WTC11 (cell line): Measurements from ENCODE around the gene FDPS. TPM values are rescaled to one million over a fixed set of nuclear protein-coding genes. Genes with fewer than 3 reads are reported as not detected.

Experiments used
- ATAC-seq: fragments of 200-7000 bp; cut with Tn5 transposase; 2 replicates; pipeline ENCODE4 v1.10.0; 2021; ENCODE audit warnings: mild to moderate bottlenecking, moderate library complexity
- Bru-seq: library from RNA; stranded (reverse); fragments of 400-500 nt; gene quantifications from one replicate; lab custom pipeline; 2021; lab: Mats Ljungman, UMichigan
- CTCF ChIA-PET: fragments of 300-600 bp; sonication (Branson Sonifier 250); formaldehyde crosslinking; loops from one replicate; lab custom pipeline; 2021; ENCODE audit warnings: antibody characterized with exemption; lab: Charles Lee
- POLR2A ChIA-PET: fragments of 350-600 bp; sonication (Branson Sonifier 250); formaldehyde crosslinking; loops from one replicate; lab custom pipeline; 2021; ENCODE audit warnings: antibody characterized with exemption; lab: Charles Lee
- DNase-seq: peaks from one replicate; pipeline ENCODE4 v3.0.0; 2021; ENCODE audit warnings: low spot score
- H3K27ac Mint-ChIP-seq: 2 replicates; pipeline ENCODE4 v1.8.0; 2021; ENCODE audit warnings: mixed read lengths
- H3K27me3 Mint-ChIP-seq: 2 replicates; pipeline ENCODE4 v1.8.0; 2021; ENCODE audit warnings: low read depth, mild to moderate bottlenecking, moderate library complexity, mixed read lengths
- H3K36me3 Mint-ChIP-seq: 2 replicates; pipeline ENCODE4 v1.8.0; 2021; ENCODE audit warnings: mixed read lengths
- H3K4me1 Mint-ChIP-seq: 2 replicates; pipeline ENCODE4 v1.8.0; 2022; ENCODE audit warnings: mixed read lengths
- H3K4me3 Mint-ChIP-seq: 2 replicates; pipeline ENCODE4 v1.8.0; 2021; ENCODE audit warnings: mild to moderate bottlenecking, moderate library complexity, mixed read lengths
- H3K9me3 Mint-ChIP-seq: 2 replicates; pipeline ENCODE4 v1.8.0; 2021; ENCODE audit warnings: mixed read lengths
- ATF6 ChIP-seq: sonication (generic); formaldehyde crosslinking; IDR thresholded peaks from 2 replicates; pipeline ENCODE4 v1.8.1; 2023; ENCODE audit warnings: mild to moderate bottlenecking, missing genetic modification reagents
- CREM ChIP-seq: sonication (generic); formaldehyde crosslinking; IDR thresholded peaks from 2 replicates; pipeline ENCODE4 v1.8.1; 2022; ENCODE audit warnings: mild to moderate bottlenecking, missing genetic modification reagents, moderate library complexity
- E2F1 ChIP-seq: sonication (generic); formaldehyde crosslinking; IDR thresholded peaks from 2 replicates; pipeline ENCODE4 v1.8.0; 2022; ENCODE audit warnings: mild to moderate bottlenecking, missing genetic modification reagents
- EMX1 ChIP-seq: fragments of 250-450 bp; sonication (Bioruptor Pico); IDR thresholded peaks from 2 replicates; pipeline ENCODE4 v1.8.0; 2021; ENCODE audit warnings: mild to moderate bottlenecking
- ETV6 ChIP-seq: sonication (generic); formaldehyde crosslinking; IDR thresholded peaks from 2 replicates; pipeline ENCODE4 v1.8.1; 2022; ENCODE audit warnings: mild to moderate bottlenecking, missing genetic modification reagents
- FOXK1 ChIP-seq: sonication (generic); formaldehyde crosslinking; IDR thresholded peaks from 2 replicates; pipeline ENCODE4 v1.8.0; 2022; ENCODE audit warnings: mild to moderate bottlenecking, moderate library complexity, missing genetic modification reagents
- GRHL2 ChIP-seq: fragments of 250-450 bp; sonication (Bioruptor Pico); IDR thresholded peaks from 2 replicates; pipeline ENCODE4 v1.8.0; 2022; ENCODE audit warnings: mild to moderate bottlenecking, moderate library complexity; ENCODE audit not compliant: insufficient replicate concordance, severe bottlenecking
- HMGA2 ChIP-seq: fragments of 250-450 bp; sonication (Bioruptor Pico); IDR thresholded peaks from 2 replicates; pipeline ENCODE4 v1.4.0; 2021; ENCODE audit warnings: mild to moderate bottlenecking, moderate library complexity
- IRF2 ChIP-seq: sonication (generic); formaldehyde crosslinking; IDR thresholded peaks from 2 replicates; pipeline ENCODE4 v1.8.0; 2022; ENCODE audit warnings: low read depth, missing genetic modification reagents, borderline replicate concordance
- KAT7 ChIP-seq: sonication (generic); formaldehyde crosslinking; IDR thresholded peaks from 2 replicates; pipeline ENCODE4 v1.8.1; 2023; ENCODE audit warnings: missing genetic modification reagents, mild to moderate bottlenecking, borderline replicate concordance
- MAX ChIP-seq: sonication (generic); formaldehyde crosslinking; IDR thresholded peaks from 2 replicates; pipeline ENCODE4 v1.8.0; 2022; ENCODE audit warnings: mild to moderate bottlenecking, missing genetic modification reagents
- MYBL2 ChIP-seq: sonication (generic); formaldehyde crosslinking; IDR thresholded peaks from 2 replicates; pipeline ENCODE4 v1.8.1; 2023; ENCODE audit warnings: mild to moderate bottlenecking, moderate library complexity, missing genetic modification reagents
- NFATC4 ChIP-seq: fragments of 250-450 bp; sonication (Bioruptor Pico); IDR thresholded peaks from 2 replicates; pipeline ENCODE4 v1.9.0; 2021; ENCODE audit warnings: mild to moderate bottlenecking
- PRRX2 ChIP-seq: fragments of 250-450 bp; sonication (Bioruptor Pico); IDR thresholded peaks from 2 replicates; pipeline ENCODE4 v1.8.0; 2021; ENCODE audit warnings: mild to moderate bottlenecking
- TCF7 ChIP-seq: sonication (generic); formaldehyde crosslinking; IDR thresholded peaks from 2 replicates; pipeline ENCODE4 v1.8.0; 2022; ENCODE audit warnings: mild to moderate bottlenecking, low read depth, missing genetic modification reagents, moderate library complexity
- TEAD1 ChIP-seq: sonication (generic); formaldehyde crosslinking; IDR thresholded peaks from 2 replicates; pipeline ENCODE4 v1.8.0; 2022; ENCODE audit warnings: mild to moderate bottlenecking, missing genetic modification reagents
- USF1 ChIP-seq: sonication (generic); formaldehyde crosslinking; IDR thresholded peaks from 2 replicates; pipeline ENCODE4 v1.8.0; 2022; ENCODE audit warnings: mild to moderate bottlenecking, missing genetic modification reagents
- ZNF281 ChIP-seq: sonication (generic); formaldehyde crosslinking; IDR thresholded peaks from 2 replicates; pipeline ENCODE4 v1.8.0; 2023; ENCODE audit warnings: mild to moderate bottlenecking, missing genetic modification reagents
- ZNF423 ChIP-seq: fragments of 250-450 bp; sonication (Bioruptor Pico); IDR thresholded peaks from 2 replicates; pipeline ENCODE4 v2.1.2; 2022; ENCODE audit warnings: mild to moderate bottlenecking, moderate library complexity
- ZNF532 ChIP-seq: fragments of 250-450 bp; sonication (Bioruptor Pico); IDR thresholded peaks from 2 replicates; pipeline ENCODE4 v1.9.0; 2021; ENCODE audit warnings: mild to moderate bottlenecking, borderline replicate concordance
- long read RNA-seq, 3 experiments: library from RNA in 1 of 3; library from capped mRNA in 1 of 3; library from polyadenylated mRNA in 1 of 3; unstranded in 2 of 3; stranded (forward) in 1 of 3; transcript quantifications; one replicate each; pipeline ENCODE4 v2.0.0, GENCODE V29; 2021
- total RNA-seq: library from RNA; stranded (reverse); gene quantifications from 3 replicates; pipeline ENCODE4 v1.2.3, GENCODE V29; 2021

Gene FDPS
- 342 to 366 TPM (median 354 TPM) in 3 replicates for total RNA-seq
- Bru-seq, nascent RNA: percentile 94 among the genes with signal in this experiment
- long read RNA-seq, experiment 1, transcript FDPS-203 (10 exons, 1,256 nt): major isoform, 210 of 630 reads
- long read RNA-seq, experiment 1, transcript FDPS-206 (10 exons, 1,178 nt): minor isoform, 170 of 630 reads
- long read RNA-seq, experiment 1, transcript FDPS-202 (11 exons, 1,431 nt): minor isoform, 33 of 630 reads
- long read RNA-seq, experiment 1, transcript FDPS-221 (10 exons, 1,198 nt): minor isoform, 34 of 630 reads
- long read RNA-seq, experiment 1, partial matches to known transcripts: 46 of 630 reads
- long read RNA-seq, experiment 1, other reads (novel, unspliced or antisense): 113 of 630 reads
- long read RNA-seq, experiment 2, transcript FDPS-203 (10 exons, 1,256 nt): major isoform, 48 of 392 reads
- long read RNA-seq, experiment 2, transcript FDPS-206 (10 exons, 1,178 nt): minor isoform, 34 of 392 reads
- long read RNA-seq, experiment 2, transcript FDPS-201 (11 exons, 1,478 nt): minor isoform, 6 of 392 reads
- long read RNA-seq, experiment 2, transcript FDPS-221 (10 exons, 1,198 nt): minor isoform, 21 of 392 reads
- long read RNA-seq, experiment 2, partial matches to known transcripts: 189 of 392 reads
- long read RNA-seq, experiment 2, other reads (novel, unspliced or antisense): 83 of 392 reads
- long read RNA-seq, experiment 3, transcript FDPS-221 (10 exons, 1,198 nt): minor isoform, 96 of 1,520 reads
- long read RNA-seq, experiment 3, transcript FDPS-202 (11 exons, 1,431 nt): minor isoform, 27 of 1,520 reads
- long read RNA-seq, experiment 3, transcript FDPS-203 (10 exons, 1,256 nt): major isoform, 502 of 1,520 reads
- long read RNA-seq, experiment 3, transcript FDPS-206 (10 exons, 1,178 nt): minor isoform, 395 of 1,520 reads
- long read RNA-seq, experiment 3, partial matches to known transcripts: 96 of 1,520 reads
- long read RNA-seq, experiment 3, other reads (novel, unspliced or antisense): 365 of 1,520 reads

- ChIA-PET POLR2A (interaction anchor here (0.5 to 1.3 kb wide), 7 partner anchors 13 to 113 kb away, joined by 3 to 6 read pairs (median 3); partner anchors contain the start of genes CLK2 and SCAMP3), CTCF (interaction anchor here (0.6 to 3.8 kb wide), 8 partner anchors 12 to 136 kb away, joined by 3 to 49 read pairs (median 8); partner anchors contain the start of genes HCN3, KRTCAP2 and RUSC1)
- peaks cover 22% of the 10 kb centered on the region for H3K4me1 Mint-ChIP-seq
- peaks cover 35% of the 10 kb centered on the region for H3K36me3 Mint-ChIP-seq
- peak; percentile 97 for ATAC-seq
- H3K27ac Mint-ChIP-seq: peak within 1 kb of the TSS; percentile 99
- no peaks in the 10 kb centered on the region for H3K9me3 Mint-ChIP-seq
- H3K4me3 Mint-ChIP-seq: peak within 1 kb of the TSS; percentile 97
- no peaks in the 10 kb centered on the region for H3K27me3 Mint-ChIP-seq
- peak; percentile 97 for DNase-seq
- TF ChIP-seq IRF2 (CRISPR knock-in tag) (no peak), ETV6 (CRISPR knock-in tag) (no peak), ZNF532 (CRISPR knock-in tag) (no peak), FOXK1 (CRISPR knock-in tag) (peak; percentile 85), EMX1 (CRISPR knock-in tag) (no peak), KAT7 (no peak), PRRX2 (no peak), CREM (CRISPR knock-in tag) (peak; percentile 93), ZNF423 (CRISPR knock-in tag) (no peak), NFATC4 (CRISPR knock-in tag) (no peak), TCF7 (CRISPR knock-in tag) (no peak), ZNF281 (CRISPR knock-in tag) (no peak), TEAD1 (CRISPR knock-in tag) (0 out of 2 replicates have a peak, but pooled peaks have one; percentile 37), ATF6 (CRISPR knock-in tag) (no peak), E2F1 (CRISPR knock-in tag) (no peak), GRHL2 (CRISPR knock-in tag) (no peak), HMGA2 (CRISPR knock-in tag) (no peak), MYBL2 (CRISPR knock-in tag) (no peak), USF1 (CRISPR knock-in tag) (peak; percentile 85), MAX (peak; percentile 72)
Measured at GRCh38 chr1:155308493-155309422, at the start of gene FDPS. TSS of gene FDPS (plus strand) at chr1:155308866. CDS start at chr1:155309790, 924 bp downstream.
